Activated CD4-positive, alpha-beta T cell treated with anti-CD3 and anti-CD28 coated beads for 48 hours (primary cell): ENCODE data around the gene DPEP1.
"Not testable (repeated sequence)": the region's sequence is repeated elsewhere in the genome, so short reads cannot be mapped to it uniquely, and the experiment has no call there.

ENCODE experiments used
- DNase-seq: peaks from one replicate; pipeline ENCODE4 v3.0.0-alpha.2; 2020

DPEP1 gene

DNA sequence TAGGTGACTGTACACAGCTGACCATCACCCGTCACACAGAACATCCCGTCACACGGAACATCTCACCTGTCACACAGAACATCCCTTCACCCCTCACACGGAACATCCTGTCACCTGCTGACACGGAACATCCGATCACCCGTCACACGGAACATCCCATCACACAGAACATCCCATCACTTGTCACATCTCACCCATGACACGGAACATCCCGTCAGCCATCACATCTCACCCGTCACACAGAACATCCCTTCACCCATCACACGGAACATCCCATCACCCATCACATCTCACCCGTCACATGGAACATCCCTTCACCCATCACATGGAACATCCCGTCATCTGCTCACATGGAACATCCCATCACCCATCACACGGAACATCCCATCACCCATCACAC lies 34.1 kb upstream of the DPEP1 start:
- no peak for DNase-seq

- DNase-seq: no peak
These were observed 32.3 kb upstream of the DPEP1 start for GRCh38 chr16:89581045-89581695.

- no peak for DNase-seq
These were observed 31.4 kb upstream of the DPEP1 start for GRCh38 chr16:89581861-89582563.

DNA sequence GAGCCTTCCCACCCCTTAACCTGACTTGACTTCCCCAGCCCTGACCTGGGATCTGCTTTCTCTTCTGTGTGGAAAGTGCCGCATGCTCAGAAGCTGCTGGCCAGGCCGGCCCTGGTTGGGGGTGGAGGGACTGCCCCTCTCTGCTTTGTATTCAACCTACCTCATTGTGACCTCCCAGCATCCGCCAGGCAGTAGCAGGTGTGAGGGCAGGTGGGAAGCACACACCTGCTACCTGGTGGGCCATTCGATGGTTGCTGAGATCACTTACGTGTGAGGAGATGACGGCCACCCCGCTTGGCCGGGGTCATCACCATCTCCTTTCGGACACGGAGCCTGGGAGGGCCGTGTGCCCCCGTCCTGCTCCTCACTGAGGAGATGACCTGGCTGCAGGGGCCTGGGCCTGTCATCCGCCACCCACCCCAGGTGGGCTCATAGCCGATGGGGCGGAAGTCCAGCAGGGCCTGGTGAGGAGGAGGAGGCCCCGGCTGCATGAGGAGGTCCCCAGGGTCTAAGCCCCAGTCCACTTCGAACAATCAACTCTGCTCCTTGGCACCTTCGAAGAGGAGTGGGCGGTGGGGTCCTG lies 30.7 kb upstream of the DPEP1 start:
- no peak for DNase-seq

DNA sequence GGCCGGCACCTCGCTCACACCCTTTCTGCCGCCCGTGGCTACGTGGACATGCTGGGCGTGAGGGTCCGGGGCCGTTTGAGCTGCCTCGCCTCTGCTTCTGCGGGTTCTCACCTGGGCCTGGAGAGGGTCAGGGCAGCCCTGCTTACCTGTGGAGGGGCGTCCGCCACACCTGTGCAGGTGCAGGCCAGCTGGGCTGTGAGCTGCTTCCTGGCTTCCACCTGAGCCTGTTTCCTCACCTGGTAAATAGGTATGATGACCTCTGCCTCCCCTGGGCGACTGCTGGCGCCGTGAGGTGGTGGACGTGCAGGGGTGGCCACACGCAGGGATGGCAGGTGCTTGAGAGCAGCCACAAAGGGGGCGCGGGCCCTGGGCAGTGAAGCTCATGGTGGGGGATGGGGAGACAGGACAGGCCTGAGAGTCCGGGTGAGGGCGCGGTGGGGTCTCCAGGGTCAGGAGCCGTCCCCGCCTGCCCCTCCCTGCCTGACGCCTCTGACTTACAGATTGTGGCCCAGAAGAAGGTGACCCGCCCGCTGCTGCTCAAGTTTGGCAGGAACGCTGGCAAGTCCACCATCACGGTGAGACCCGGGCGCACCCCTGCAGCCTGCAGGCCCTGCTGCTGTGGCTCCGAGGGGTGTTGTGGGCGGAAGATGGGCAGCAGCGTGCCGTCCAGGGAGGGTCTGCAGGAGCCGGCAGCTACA lies 30.1 kb upstream of the DPEP1 start:
- DNase-seq: no peak

- no peak for DNase-seq
These were observed 29.4 kb upstream of the DPEP1 start for GRCh38 chr16:89583895-89584644.

- DNase-seq: no peak
These were observed 28.5 kb upstream of the DPEP1 start for GRCh38 chr16:89584768-89585549.

DNA sequence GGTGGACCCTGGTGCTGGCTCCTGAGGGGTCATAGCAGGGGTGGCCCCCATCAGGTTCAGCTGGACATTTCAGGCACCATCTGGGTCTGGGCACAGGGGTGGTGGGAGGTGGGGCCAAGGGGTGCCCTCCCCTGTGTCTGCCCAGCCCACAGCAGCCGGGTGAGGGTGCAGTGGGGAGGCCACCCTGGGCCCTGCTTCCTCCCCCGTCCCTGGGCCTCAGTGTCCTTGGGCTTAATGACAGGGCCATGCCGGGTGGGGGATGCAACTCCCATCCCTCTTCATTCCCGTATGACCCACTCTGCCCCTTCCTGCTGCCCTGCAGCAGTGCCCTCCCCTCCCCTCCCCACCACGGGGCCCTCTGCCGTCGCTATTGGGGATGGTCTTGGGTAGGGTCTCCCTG lies 27.2 kb upstream of the DPEP1 start:
- DNase-seq: no peak

DNA sequence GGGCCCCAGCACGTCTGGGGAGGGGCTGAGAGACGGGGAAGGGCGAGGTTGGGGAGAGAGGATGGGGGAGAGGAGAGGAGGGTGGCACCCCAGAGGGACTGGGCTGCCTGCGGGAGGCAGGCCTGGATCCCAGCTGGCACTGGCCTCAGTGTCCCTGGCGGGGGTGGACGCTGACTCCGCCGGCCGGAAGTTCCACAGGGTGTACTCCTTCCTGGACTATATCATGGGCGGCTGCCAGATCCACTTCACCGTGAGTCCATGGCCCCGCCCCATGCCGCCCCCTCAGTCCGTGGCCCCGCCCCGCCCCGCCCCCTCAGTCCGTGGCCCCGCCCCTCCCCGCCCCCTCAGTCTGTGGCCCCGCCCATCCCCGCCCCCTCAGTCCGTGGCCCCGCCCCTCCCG lies 26.6 kb upstream of the DPEP1 start:
- DNase-seq: peak; percentile 31

- not testable (repeated sequence) for DNase-seq
These were observed 25.8 kb upstream of the DPEP1 start for GRCh38 chr16:89587676-89588075.

DNA sequence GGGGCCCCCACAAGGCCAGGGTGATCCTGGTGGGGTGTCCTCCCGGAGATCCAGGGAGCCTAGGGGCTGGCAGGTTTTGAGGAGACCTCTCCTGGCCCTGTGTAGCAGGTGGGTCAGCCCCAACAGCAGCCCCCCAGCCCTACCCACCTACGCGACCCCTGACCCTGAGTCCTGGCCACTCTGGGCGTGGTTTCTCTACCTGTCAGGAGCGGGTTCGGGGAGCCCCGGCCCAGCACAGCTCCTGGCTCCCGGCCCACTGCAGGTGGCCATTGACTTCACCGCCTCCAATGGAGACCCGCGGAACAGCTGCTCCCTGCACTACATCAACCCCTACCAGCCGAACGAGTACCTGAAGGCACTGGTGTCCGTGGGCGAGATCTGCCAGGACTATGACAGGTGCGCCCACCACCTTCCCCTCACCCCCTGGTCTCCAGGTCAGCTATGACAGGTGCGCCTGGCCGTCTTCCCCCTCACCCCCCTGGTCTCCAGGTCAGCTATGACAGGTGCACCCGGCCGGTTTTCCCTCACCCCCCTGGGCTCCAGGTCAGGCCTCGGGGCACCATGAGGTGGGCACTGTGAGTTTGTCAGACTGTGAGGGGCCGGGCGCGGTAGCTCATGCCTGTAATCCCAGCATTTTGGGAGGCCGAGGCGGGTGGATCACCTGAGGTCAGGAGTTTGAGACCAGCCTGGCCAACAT lies 24.9 kb upstream of the DPEP1 start:
- no peak for DNase-seq

GRCh38 chr16:89589241-89589926 lies 24.1 kb upstream of the DPEP1 start:
- no peak for DNase-seq

DNA sequence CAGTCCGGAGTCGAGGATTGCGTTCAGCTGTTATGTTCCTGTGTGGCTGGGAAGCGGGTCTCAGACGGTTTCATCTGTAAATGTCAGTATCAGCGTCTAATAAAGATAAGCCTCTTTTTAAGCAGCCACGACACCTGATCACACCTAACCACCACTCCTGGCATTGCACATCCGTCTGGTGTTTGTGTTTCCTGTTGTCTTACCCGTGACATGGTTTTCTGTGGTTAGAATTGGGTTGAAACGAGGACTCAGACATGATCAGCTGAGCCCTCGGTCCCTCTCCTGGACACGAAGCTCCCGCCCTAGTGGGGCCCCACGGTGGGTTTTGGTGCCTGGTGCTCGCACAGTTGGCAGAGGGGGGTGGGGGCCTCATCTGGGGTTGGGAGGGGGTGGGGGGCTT lies 19.6 kb upstream of the DPEP1 start:
- DNase-seq: no peak

- no peak for DNase-seq
These were observed 17.9 kb upstream of the DPEP1 start for GRCh38 chr16:89595330-89596060.

DNA sequence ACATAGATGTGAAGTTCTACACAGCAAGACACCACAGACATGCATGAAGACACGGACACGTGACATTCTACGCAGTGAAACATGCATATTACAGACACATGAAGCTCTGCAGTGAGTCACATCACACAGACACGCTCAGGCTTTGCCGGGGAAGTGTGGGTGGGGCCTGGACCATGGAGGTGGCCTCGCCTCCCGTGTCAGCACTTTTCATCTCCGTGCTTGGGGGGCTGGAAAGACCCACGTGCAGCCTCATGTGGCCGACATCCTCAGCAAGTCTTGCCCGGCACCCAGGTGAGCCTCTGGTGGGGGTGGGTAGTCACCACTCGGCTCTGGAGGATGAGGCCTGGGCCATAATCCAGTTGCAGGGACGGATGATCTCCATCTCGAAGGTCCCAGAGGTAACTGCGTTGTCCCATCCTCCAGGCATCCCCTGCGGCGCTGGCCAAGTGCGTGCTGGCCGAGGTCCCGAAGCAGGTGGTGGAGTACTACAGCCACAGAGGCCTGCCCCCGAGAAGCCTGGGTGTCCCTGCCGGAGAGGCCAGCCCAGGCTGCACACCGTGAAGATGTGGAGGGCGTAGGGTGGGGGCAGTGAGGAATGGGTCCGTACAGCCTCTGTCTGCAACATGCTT lies 17.3 kb upstream of the DPEP1 start:
- DNase-seq: no peak

DNA sequence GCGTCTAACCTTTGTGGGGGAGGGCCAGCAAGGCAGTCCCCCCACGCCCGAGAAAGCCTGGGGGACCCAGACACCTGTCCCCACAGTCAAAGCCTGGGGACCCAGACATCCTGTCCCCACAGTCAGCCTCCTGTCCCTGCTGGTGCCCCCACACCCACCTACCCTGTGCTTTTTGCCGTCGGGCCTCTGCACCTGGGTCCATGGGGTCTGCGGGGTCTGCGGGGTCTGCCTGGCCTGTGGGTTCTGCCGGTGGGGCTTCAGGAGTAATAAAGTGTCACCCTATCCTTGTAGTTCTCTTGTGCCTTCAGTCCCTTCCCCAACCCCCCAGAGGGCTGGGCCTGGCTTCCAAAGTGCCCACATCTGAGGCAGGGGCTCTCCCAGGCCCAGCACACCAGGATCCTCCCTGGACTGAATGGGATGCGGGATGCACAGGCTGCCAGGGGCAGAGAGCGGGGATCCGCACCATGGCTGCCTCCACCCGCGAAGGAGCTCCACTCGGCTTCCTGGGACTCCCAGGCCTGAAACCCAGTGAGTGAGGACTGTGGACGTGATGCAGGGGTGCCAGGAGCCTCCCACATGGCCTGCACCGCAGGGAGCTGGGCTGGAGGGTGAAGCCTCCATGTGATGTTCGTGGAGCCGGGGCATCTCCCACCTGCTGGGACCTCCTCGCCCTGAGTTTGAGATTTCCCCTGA lies 16.3 kb upstream of the DPEP1 start:
- no peak for DNase-seq

GRCh38 chr16:89598199-89598598 lies 15.2 kb upstream of the DPEP1 start:
- no peak for DNase-seq

DNA sequence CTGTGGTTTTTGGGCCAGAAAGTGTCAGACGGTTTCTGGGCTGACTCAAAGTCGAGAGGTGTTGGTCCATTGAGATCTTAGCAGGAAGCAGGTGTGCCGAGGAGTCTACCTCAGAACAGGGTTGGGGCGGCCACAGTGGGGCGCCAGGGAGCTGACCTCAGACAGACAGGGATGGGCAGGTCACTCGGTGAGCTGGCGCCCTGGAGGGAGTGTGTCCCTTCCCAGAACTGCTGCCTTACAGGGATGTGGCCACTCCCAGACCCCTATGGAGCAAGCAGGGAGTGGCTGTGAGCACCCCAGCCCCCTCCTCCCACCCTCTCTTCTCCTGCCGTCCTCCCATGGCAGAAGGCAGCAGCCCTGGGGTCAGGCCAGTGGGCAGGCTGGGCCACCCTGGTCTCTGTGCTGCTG lies 14.0 kb upstream of the DPEP1 start:
- DNase-seq: peak; percentile 66

DNA sequence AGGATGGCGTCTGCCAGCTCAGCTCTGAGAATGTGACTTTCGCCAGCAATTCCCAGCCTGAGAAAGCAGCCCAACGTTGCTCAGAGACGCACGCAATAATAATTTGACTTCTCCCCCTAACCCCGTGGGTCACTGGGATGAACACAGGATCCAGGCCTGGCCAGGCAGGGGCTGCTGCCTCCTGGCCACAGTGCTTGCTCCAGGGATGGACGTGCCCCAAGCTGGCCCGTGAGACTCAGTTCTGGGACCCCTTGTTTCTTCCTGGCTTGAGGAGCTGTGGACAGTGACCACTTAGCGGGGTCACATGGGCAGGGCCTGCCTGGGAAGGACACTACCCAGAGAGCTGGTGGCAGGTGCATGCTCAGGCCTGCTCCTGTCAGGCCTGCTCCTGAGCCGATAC lies 13.5 kb upstream of the DPEP1 start:
- DNase-seq: no peak
